ENCODE measurements around the gene SH2D5.
A peak's percentile ranks its signal among the peaks of the same experiment; 100 is the strongest.
"Not testable (repeated sequence)": the region's sequence is repeated elsewhere in the genome, so short reads cannot be mapped to it uniquely, and the experiment has no call there.

The SH2D5 gene

DNA sequence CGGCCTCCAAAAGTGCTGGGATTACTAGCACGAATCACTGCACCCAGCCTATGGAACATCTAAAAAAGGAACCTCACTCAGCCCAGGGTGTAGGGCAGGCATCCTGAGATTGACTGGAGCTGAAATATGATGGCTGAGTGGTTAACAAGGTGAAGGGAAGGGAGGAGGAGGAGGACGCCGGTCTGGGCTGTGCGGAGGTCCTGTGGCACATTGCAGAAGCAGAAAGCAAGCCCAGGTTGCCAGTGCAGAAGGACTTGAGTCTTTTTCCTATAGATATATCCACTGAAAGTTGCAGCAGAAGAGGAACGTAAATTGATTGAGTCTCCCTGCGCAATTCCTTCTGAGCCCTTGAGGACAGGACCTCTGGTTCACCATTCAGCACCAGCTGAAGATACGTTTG, 13.2 kb downstream of the SH2D5 start:
- TF ChIP-seq CTCF (IDR thresholded peaks at IDR 0.05; ENCODE audit: low read length, missing control alignments), result no peak
- no peak overlapping the region for H3K4me3 ChIP-seq (replicated peaks; ENCODE audit: low read depth, low read length)
- no peak for DNase-seq (ENCODE audit: low read depth)

DNA sequence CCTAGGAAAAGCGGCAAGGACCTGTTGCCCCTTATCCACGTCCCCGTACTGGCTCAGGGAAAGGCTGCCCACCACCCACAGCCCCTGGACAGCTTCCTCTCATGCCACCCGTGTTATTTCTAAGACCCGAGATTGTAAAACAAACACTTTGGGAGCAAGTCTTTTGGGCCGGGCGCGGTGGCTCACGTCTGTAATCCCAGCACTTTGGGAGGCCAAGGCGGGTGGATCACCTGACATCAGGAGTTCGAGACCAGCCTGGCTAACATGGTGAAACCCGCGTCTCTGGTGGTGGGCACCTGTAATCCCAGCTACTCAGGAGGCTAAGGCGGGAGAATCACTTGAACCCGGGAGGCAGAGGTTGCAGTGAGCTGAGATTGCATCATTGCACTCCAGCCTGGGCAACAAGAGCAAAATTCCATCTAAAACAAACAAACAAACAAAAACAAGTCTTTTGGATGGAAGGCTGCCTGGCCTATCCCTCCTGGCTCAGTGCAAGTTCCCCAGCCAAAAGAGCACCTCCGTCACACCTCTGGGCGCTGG, 14.1 kb downstream of the SH2D5 start:
- H3K4me3 ChIP-seq (replicated peaks; ENCODE audit: low read depth, low read length), result peak overlapping the region; percentile 48
- DNase-seq (ENCODE audit: low read depth), result not testable (repeated sequence)

- H3K4me3 ChIP-seq (replicated peaks; ENCODE audit: low read depth, low read length), result peak within 1 kb of the TSS; percentile 48
- DNase-seq (ENCODE audit: low read depth), result peak; percentile 79
- no peak for TF ChIP-seq CTCF (IDR thresholded peaks at IDR 0.05; ENCODE audit: low read length, missing control alignments)
Observed at GRCh38 chr1:20717452-20718342, 14.8 kb downstream of the SH2D5 start, which contains the start of gene KIF17. Gene KIF17, minus strand, starts transcription at chr1:20718007. Its CDS starts 301 bp downstream, at chr1:20717706.

GRCh38 chr1:20716232-20716631, 16.3 kb downstream of the SH2D5 start:
- no peak for DNase-seq (ENCODE audit: low read depth)
- no peak overlapping the region for H3K4me3 ChIP-seq (replicated peaks; ENCODE audit: low read depth, low read length)
- TF ChIP-seq CTCF (IDR thresholded peaks at IDR 0.05; ENCODE audit: low read length, missing control alignments), result no peak

- no peak for TF ChIP-seq CTCF (IDR thresholded peaks at IDR 0.05; ENCODE audit: low read length, missing control alignments)
- DNase-seq (ENCODE audit: low read depth), result no peak
- H3K4me3 ChIP-seq (replicated peaks; ENCODE audit: low read depth, low read length), result no peak overlapping the region
Observed at GRCh38 chr1:20715406-20715805, 17.1 kb downstream of the SH2D5 start.

DNA sequence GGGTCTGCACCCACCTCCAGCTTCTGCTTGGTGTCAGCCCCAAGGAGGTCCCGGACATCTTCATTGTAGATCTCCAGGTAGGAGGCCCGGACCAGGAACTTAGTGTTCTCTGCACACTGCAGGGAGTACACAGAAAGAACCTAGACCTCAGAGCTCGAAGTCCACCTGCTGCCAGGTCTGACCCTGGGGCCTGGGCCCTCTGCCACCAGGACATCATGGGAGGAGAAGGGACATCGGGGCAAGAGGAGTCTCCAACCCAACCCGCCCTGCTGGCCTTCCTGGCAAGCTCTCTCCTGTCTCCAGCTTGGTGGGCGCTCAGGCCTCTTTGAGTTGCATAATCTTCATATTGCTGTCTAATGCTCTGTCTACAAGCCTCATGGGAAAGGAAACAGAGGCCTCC, 19.1 kb downstream of the SH2D5 start:
- no peak for DNase-seq (ENCODE audit: low read depth)
- no peak for TF ChIP-seq CTCF (IDR thresholded peaks at IDR 0.05; ENCODE audit: low read length, missing control alignments)
- no peak overlapping the region for H3K4me3 ChIP-seq (replicated peaks; ENCODE audit: low read depth, low read length)

- no peak overlapping the region for H3K4me3 ChIP-seq (replicated peaks; ENCODE audit: low read depth, low read length)
- no peak for TF ChIP-seq CTCF (IDR thresholded peaks at IDR 0.05; ENCODE audit: low read length, missing control alignments)
- no peak for DNase-seq (ENCODE audit: low read depth)
Observed at GRCh38 chr1:20712215-20712577, 20.3 kb downstream of the SH2D5 start.
